ENCODE results near the gene WBP2. TPM values are rescaled to one million over a fixed set of nuclear protein-coding genes. Genes with fewer than 3 reads are reported as not detected.

The WBP2 gene
- total and polyA plus RNA-seq, 2 of the 13 experiments (the other 11 are each of a cell fraction or from before 2014, with no cell fraction given) = 29.2 to 29.5 TPM

DNA sequence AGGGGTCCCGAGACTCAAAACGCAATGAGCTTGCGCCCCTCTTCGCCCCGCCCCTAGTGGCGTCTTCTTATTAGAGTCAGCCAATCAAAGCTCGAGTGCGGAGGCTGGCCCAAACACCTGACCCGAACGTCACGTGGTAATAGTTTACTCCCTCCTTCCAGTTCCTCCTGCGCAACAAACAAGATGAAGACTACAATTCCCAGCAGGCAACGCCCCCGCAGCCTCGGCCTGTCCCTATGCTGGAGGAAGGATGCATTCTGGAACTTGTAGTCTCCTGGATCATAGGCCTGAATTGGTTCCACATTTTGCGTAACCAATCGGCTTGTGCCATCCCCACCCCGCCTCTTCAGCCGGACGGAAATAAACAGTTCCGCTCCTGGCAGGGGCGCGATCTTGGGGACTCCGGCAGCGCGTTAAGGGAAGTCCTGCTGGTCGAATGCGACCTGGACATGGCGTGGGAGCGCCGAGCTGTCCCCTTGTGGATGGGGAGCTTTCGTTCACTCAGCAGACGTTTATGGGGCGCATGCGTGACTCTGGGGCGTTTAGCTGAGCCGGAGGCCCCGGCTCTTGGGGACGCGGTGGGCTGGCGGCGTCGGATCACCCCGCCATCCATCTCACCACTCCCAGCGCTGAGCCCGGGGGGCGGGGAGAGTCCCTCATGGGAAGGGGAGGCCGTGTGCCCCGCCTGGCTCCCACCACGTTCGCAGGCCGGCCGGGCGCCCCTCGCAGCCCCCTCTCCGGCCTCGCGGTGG lies at the start of gene WBP2 (continued):
- TF ChIP-seq, protein P1, sequence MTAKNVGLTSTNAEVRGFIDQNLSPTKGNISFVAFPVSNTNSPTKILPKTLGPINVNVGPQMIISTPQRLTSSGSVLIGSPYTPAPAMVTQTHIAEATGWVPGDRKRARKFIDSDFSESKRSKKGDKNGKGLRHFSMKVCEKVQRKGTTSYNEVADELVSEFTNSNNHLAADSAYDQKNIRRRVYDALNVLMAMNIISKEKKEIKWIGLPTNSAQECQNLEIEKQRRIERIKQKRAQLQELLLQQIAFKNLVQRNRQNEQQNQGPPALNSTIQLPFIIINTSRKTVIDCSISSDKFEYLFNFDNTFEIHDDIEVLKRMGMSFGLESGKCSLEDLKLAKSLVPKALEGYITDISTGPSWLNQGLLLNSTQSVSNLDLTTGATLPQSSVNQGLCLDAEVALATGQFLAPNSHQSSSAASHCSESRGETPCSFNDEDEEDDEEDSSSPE (CRISPR knock-in tag; IDR thresholded peaks at IDR 0.05) = peak; percentile 79
- TF ChIP-seq CBX1 (IDR thresholded peaks at IDR 0.05; ENCODE audit: low read depth) (peak; percentile 27), FIP1L1 (IDR thresholded peaks at IDR 0.05; ENCODE audit: borderline replicate concordance, insufficient read depth, low read depth, low read length) (no peak), MED8 (CRISPR knock-in tag; IDR thresholded peaks at IDR 0.05; ENCODE audit: insufficient replicate concordance) (peak; percentile 86), CENPBD1 (CRISPR knock-in tag; IDR thresholded peaks at IDR 0.05; ENCODE audit: borderline replicate concordance, low read depth) (no peak), SUZ12 (IDR thresholded peaks at IDR 0.05; ENCODE audit: low read depth, low read length) (peak; percentile 100)

DNA sequence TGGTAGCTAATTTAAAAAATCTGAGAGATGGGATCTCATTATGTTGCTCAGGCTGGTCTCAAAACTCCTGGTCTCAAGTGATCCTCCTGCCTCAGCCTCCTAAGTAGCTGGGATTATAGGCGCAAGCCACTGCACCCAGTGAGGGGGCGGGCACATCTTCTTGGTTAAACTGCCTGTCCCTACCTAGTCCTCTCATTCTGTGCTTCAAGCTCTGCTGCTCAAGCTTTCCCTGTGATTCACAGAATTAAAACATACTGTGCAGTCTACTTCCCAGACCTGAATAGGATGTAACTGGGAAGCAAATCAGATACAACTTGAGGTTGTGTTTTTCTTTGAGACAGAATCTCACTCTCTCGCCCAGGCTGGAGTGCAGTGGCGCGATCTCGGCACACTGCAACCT lies 47.3 kb upstream of the WBP2 start:
- no peak overlapping the region for H3K27ac ChIP-seq (ENCODE audit: extremely low read length, insufficient read depth, low read length)
- no peaks in the 10 kb centered on the region for H4K20me1 ChIP-seq (ENCODE audit: insufficient read depth, low read length)
- H3K4me2 ChIP-seq (ENCODE audit: low read depth, low read length) = no peak overlapping the region
- H3K9ac ChIP-seq (ENCODE audit: insufficient read depth, low read depth, low read length) = no peak overlapping the region
- in situ Hi-C loops (cut with HindIII; ENCODE audit: extremely low pct_ligation_motif_present, low pct_unique_long_range_greater_than_20kb) = no loop called here
- no peaks in the 10 kb centered on the region for H3K9me3 ChIP-seq (ENCODE audit: low read length)
- 97% methylated on average over 6 of the region's 6 CpGs for WGBS (ENCODE audit: low lambda C conversion rate)
- H3K4me1 ChIP-seq (ENCODE audit: insufficient read depth, low read length) = peaks cover 38% of the 10 kb centered on the region
- no peak overlapping the region for H3K4me3 ChIP-seq (replicated peaks in 1 of 3; ENCODE audit: insufficient read depth in 1 of 3, low read depth in 2 of 3, low read length in 3 of 3)
- no peak for FAIRE-seq
- no peak for DNase-seq (ENCODE audit: low spot score)
- TF ChIP-seq, protein P2, sequence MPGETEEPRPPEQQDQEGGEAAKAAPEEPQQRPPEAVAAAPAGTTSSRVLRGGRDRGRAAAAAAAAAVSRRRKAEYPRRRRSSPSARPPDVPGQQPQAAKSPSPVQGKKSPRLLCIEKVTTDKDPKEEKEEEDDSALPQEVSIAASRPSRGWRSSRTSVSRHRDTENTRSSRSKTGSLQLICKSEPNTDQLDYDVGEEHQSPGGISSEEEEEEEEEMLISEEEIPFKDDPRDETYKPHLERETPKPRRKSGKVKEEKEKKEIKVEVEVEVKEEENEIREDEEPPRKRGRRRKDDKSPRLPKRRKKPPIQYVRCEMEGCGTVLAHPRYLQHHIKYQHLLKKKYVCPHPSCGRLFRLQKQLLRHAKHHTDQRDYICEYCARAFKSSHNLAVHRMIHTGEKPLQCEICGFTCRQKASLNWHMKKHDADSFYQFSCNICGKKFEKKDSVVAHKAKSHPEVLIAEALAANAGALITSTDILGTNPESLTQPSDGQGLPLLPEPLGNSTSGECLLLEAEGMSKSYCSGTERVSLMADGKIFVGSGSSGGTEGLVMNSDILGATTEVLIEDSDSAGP (CRISPR knock-in tag; IDR thresholded peaks at IDR 0.05; ENCODE audit: borderline replicate concordance) = 0 out of 2 replicates have a peak, but pooled peaks have one; percentile 9
- TF ChIP-seq IRF1 (CRISPR knock-in tag; IDR thresholded peaks at IDR 0.05; ENCODE audit: low read depth) = no peak
- CTCF ChIA-PET (ENCODE audit: low intra/inter-chr PET ratio, low total read pairs) = no interaction called here
- no peak for ATAC-seq
- no TSS peak for BruUV-seq (replicated peaks)
- peaks cover 19% of the 10 kb centered on the region for H3K79me2 ChIP-seq (ENCODE audit: insufficient read depth, low read length)
- peaks cover 28 to 53% of the 10 kb centered on the region in 2 experiments for H3K36me3 ChIP-seq (replicated peaks in 1 of 2; ENCODE audit: control insufficient read depth in 1 of 2, insufficient read depth in 2 of 2, low read length in 2 of 2)
- intact Hi-C loops (cut with micrococcal nuclease; ENCODE audit: unreplicated experiment) = no loop called here
- no peaks in the 10 kb centered on the region; a peak in 1 of 5 replicates for H3K27me3 ChIP-seq (ENCODE audit: control insufficient read depth in 1 of 2, insufficient read depth in 2 of 2, low read length in 2 of 2)
- H2AFZ ChIP-seq (ENCODE audit: low read length) = no peak overlapping the region
- POLR2A ChIA-PET = interaction anchor here (0.5 to 7.7 kb wide), 5 partner anchors 10 to 101 kb away, joined by 4 to 95 read pairs (median 55); partner anchors contain the start of genes TRIM47 and WBP2

Data from HepG2 (cell line).